GM18861 (cell line): Measurements from ENCODE around the gene FAM89B.

ENCODE experiments used
- ATAC-seq: cut with Tn5 transposase; IDR thresholded peaks from one replicate; pipeline ENCODE4 v1.9.1; 2021; ENCODE audit not compliant: unreplicated experiment

FAM89B gene

GRCh38 chr11:65588199-65589054 lies 16.1 kb downstream of the FAM89B start:
- ATAC-seq = peak; percentile 69

DNA sequence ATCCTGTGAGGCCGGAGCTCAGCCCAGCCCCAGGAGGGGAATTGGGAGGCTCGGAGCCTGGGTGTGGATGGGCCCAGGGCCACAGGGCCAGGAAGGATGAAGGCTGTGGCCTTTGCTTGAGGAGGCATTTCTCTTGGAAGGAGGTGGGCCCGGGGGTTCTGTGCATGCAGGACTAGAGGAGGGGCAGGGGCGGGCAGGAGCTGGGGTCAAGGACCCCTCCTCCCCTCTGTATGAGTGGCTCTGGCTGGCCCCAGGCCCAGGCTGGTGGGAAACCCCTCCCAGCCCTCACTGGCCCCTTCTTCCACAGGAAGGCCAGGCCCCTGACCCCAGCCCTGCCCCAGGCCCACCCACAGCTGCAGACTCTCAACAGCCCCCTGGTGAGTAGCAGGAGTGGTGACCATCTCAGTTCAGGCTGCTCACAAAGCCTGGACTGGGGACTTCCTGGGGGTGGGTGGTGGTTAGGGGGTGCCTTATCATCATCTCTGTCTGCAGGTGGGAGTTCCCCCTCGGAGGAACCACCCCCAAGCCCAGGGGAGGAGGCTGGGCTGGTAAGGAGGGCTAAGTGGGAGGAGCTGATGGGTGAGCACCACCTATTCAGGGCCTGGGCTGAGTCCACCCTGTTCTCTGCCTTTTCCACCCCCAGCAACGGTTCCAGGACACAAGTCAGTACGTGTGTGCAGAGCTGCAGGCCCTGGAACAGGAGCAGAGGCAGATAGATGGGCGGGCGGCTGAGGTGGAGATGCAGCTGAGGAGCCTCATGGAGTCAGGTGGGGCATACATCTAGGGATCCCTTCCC lies 17.3 kb downstream of the FAM89B start:
- ATAC-seq = no peak

GRCh38 chr11:65590240-65590738 lies 18.0 kb downstream of the FAM89B start:
- ATAC-seq = no peak

DNA sequence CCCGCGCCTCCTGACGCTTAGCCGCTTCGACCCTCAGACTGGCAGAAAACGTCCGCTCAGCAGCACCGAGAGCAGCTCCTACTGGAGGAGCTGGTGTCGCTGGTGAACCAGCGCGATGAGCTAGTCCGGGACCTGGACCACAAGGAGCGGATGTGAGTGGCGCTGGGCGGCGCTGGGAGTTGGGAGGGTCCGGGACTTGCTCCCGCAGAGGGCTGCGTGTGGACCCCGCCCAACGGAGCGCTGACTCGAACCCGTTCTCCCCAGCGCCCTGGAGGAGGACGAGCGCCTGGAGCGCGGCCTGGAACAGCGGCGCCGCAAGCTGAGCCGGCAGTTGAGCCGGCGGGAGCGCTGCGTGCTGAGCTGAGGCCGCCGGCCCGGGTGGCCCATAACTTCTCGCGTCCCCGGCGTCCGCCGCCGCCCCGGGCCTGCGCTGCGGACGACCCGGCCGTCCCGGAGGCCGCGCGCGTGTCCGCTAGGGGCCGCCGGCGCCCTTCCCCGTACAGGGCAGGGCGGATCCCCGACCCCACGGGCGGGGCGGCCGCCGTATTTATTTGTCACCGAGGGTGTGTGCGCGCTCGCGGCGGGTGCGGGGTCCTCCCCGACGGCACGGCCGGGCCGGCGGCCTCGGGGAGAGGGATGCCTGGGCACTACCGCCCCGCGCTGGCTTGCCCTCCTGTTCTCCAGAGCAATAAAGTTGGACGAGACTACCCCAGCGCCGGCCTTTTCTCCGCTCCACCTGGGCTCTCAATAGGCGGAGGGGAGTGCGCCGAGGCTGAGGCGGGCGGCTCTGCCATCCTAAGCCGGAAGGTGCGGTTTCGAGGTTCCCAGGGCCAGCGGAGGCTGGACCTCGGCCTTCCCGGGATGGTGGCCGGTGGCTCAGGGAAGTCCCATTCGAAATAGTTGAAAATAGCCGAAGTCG lies 19.9 kb downstream of the FAM89B start:
- ATAC-seq = no peak

DNA sequence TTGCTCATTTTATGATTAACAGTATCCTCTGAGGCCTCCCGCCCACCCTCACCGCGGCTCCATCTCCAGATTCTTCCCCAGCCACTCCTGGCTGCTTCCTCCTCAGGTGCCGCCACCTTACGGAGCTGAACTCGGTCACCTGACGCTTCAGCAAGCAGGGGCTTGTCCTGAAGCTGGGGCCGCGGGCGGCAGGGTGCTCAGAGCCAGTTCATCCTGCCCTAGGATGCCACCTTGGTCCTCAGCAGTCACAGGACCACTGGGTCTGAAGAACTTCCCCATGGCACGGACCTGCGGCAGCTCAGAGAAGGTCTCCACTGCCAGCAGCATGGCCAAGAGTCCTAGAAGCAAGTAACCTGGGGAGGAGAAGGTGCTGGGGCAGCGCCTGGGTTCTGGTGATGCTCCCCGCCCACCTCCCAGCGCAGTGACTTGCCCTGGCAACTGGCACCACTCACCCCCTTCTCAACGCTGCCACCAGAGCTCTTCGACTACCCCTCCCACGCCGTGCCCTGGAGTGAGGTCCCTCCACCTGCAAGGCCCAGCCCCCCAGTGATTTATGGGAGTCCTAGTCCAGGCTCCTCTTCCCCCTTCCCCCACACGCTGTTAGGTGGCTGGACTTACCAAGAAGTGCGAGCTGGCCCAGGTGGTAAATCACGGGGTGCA lies 20.6 kb downstream of the FAM89B start:
- no peak for ATAC-seq

DNA sequence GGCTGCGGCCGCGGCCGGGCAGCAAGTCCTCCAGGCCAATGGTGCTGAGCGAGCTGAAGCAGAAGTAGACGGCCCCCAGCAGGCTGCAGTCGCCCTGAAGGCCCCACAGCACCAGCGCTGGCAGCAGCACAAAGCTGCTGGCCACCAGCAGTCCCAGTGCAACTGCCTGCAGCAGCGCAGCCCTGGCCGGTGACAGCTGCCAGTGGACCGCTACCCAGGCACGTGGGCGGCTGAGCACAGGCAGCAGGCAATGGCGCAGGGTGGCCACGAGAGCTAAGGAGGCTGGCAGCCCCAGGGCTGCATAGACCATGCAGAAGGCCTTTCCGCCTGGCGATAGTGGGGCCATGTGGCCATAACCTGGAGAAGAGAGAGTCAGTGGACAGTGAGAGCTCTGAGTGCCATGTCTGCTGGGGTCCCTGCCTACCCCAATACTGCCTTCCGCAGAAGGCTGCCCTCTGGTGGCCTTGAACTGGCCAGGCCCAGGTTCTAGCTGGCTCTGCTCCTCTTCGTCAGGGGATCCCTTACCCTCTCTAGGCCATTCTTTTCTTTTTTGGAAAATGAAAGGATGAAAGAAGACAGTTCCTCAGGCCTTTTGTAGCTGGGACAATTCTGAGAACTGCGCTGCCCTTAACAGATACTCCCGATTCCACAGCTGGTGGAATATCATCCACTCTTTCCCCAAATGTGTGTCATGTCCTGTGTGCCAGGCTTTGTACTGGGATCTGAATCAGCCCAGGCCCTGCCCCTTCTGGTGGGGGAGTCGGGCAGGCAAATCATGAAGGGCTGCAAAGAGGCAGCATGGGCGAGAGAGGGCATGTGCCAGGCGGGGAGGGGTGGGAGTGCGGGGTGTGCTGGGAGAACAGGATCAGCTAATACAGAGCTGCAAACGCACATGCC lies 21.4 kb downstream of the FAM89B start:
- ATAC-seq = no peak

DNA sequence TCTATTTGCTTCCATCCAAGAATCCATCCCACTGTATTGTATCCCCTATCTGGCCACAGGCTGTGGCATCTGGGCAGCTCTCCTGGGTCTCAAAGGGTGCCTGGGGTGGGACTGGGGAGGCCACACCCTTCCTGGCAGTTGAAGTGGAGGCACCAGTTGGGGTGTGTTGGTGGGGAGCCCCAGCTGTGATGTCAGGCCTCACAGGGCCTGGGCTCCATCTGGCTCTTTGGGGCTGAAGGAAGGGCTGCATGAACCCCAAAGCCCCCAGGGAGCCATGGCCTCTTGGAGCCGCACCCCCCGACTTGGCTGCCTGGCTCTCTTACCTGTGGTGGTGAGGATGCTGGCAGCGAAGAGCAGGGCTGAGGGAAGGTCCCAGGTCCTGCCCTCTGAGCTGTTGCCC lies 22.8 kb downstream of the FAM89B start:
- ATAC-seq = no peak

DNA sequence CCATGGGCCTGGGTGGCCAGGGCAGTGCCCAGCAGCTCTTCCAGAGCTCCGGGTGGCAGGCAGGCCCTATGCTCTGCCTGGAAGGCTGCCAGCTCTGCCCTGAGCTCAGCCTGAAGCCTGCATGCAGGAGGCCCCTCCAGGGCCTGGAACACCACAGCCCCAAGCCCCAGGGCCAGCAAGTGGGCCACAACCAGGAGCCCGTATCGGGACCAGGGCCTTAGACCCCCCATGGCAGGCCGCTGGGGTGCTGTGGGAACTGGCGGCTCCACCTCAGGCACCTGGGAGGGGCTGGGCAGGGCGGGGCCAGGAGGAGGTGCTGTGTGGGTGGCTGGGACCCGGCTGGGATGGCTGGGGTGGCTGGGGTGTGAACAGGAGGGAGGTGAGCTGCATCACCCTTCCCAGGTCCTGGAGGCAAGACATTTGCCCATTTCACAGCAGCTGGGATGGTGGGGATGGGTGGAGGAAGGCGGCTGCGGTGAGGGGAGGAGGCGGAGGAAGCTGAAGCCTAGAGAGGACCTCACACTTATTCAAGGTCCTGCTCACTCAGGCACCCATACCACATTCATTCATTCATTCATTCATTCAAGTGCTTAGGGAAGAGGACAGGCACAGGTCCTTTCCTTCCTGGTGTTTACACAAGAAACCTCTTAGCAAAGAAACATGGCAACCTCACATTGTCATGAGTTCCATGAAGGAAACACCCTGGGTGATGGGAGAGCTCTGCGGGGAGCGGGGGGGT lies 23.4 kb downstream of the FAM89B start, which contains the start of gene KCNK7:
Gene KCNK7, minus strand, starts transcription at position 258 of the 739 bp plus-strand sequence. Its CDS starts 28 bp downstream, at position 230.
- ATAC-seq = no peak

- no peak for ATAC-seq
These were observed 24.2 kb downstream of the FAM89B start for GRCh38 chr11:65596520-65596919.

DNA sequence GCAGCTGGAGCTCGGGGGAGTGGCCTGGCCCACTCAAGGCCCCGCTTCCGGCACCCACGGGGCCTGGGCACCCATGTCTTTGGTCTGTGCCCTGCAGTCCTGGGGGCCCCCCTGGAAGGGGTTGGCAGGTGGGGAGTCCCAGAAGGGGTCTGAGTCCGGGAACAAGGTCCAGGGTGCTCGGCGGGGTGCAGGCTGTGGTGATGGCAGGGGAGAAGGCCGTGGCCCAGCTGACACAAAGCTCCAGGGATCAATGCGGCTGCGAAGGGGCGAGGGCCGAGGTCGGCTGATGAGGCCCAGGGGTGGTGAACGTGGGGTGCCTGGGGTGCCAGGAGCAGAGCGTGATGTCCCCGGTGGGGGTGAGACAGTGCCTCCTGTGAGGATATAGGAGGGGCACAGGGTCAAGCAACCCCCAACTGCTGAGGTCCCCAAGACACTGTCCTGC lies 25.9 kb downstream of the FAM89B start:
- ATAC-seq = no peak

- ATAC-seq = no peak
These were observed 27.0 kb downstream of the FAM89B start for GRCh38 chr11:65599216-65599954.

- no peak for ATAC-seq
These were observed 27.6 kb downstream of the FAM89B start for GRCh38 chr11:65599955-65600246.

DNA sequence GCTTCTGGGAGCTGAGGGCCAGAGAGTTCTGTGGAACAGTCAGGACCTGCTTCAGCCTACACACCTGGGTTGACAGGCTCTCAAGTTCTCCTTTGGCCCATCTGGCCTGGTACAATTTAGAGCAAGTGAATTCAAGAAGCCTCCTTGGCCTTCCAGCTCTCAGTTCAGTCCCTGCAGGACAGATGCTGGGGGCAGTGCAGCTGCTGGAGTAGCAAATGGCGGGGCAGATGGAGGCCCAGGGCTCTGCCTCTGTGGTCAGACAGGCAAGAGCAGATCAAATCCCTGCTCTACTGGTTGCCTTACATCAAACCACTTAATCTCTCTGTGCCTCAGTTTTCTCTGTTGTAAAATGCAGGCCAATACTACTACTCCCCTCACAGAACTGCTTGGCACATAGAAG lies 31.9 kb downstream of the FAM89B start:
- ATAC-seq = no peak

DNA sequence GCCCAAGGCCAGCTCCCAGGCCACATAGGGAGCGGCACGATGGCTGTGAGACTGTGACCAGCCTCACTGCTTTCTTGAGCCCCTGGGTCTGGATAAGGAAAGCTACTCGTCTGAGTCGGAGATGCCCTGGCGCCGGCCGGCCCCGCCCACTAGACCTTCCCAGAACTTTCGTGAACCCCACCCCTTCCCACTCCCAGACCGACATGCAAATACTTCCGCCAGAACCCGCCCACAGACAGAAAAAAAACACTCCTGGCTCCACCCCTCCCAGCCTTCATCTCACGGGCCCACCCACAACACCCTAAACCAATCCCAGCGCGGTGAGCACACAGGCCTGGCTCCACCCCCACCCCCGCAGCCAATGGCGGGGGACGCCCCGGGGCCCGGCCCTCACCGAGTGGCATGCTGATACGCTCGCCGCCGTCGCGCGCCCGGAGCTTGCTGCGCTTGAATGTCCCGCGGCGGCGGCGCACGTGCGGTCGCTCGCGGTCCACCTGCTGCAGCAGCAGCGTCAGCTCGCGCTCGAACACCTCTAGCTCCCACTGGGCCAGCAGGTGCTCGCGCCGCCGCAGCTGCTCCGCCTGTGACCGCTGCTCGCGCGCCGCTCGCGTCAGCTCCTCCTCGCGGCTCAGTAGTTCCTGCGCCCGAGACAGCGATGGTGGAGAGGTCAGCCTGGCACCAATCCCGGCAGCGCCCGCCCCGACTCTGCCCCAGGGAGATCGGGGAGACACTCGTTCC lies 34.7 kb downstream of the FAM89B start:
- ATAC-seq = no peak

GRCh38 chr11:65607614-65608426 lies 35.5 kb downstream of the FAM89B start:
- ATAC-seq = no peak

DNA sequence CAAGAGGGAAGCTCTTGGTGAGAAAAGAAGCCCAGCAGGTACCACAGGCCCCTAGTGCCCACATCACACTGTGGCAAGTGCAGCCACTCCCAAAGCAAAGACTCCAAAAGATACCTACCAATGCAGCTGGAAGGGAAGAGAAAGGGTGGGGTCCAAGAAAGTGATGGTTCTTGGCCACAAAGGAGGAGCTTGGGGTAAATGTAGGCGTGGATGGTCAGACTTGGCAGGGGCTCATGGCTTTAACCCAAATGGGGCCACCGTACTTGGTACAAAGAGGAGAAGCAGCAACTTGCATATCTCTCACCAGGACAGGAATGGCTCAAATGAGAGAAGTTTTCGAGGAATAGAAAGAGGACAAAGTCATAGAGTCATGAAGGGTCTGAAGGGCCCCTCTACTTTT lies 36.9 kb downstream of the FAM89B start:
- no peak for ATAC-seq

- ATAC-seq = no peak
These were observed 37.3 kb downstream of the FAM89B start for GRCh38 chr11:65609665-65610064.
